PC-9 (cell line): ENCODE results near the gene PSMB7. TPM values are rescaled to one million over a fixed set of nuclear protein-coding genes. Genes with fewer than 3 reads are reported as not detected.

Experiments used
- BruUV-seq: library from RNA; stranded (reverse); fragments of 400-500 nt; replicated peaks from 2 replicates; lab custom pipeline; 2021; lab: Mats Ljungman, UMichigan
- CTCF ChIA-PET: fragments of 300-600 bp; sonication (Branson Sonifier 250); formaldehyde crosslinking; loops from one replicate; lab custom pipeline; 2022; ENCODE audit warnings: antibody characterized with exemption; lab: Charles Lee
- POLR2A ChIA-PET: fragments of 300-600 bp; sonication (Branson Sonifier 250); formaldehyde crosslinking; loops from one replicate; lab custom pipeline; 2022; ENCODE audit warnings: antibody characterized with exemption; ENCODE audit not compliant: unreplicated experiment; lab: Charles Lee
- DNase-seq, 2 experiments: peaks; one replicate each; pipeline versions ENCODE4 v3.0.0 to v3.0.0-alpha.2; 2015 to 2022; ENCODE audit warnings: mixed read lengths in 1 of 2
- H2AFZ ChIP-seq: fragments of 200-600 bp; sonication (generic); 2 replicates; pipeline ENCODE4 v1.8.1; 2017; ENCODE audit warnings: antibody characterized with exemption
- H3F3A ChIP-seq: fragments of 200-600 bp; sonication (generic); 2 replicates; pipeline ENCODE4 v1.8.1; 2017; ENCODE audit warnings: antibody characterized with exemption, mild to moderate bottlenecking, low read depth; ENCODE audit not compliant: insufficient read depth
- H3K27ac ChIP-seq: fragments of 200-600 bp; sonication (generic); 2 replicates; pipeline ENCODE4 v1.6.1; 2016; ENCODE audit warnings: mixed run types
- H3K27me3 ChIP-seq: fragments of 200-600 bp; sonication (generic); 2 replicates; pipeline ENCODE4 v1.6.1; 2016; ENCODE audit warnings: low read depth, mixed run types; ENCODE audit not compliant: insufficient read depth
- H3K36me3 ChIP-seq: fragments of 200-600 bp; sonication (generic); 2 replicates; pipeline ENCODE4 v1.6.1; 2016; ENCODE audit warnings: low read depth, mixed run types
- H3K4me1 ChIP-seq: fragments of 200-600 bp; sonication (generic); replicated peaks from 2 replicates; pipeline ENCODE4 v1.6.1; 2016; ENCODE audit warnings: mixed run types; ENCODE audit not compliant: insufficient read depth
- H3K4me2 ChIP-seq: fragments of 200-600 bp; sonication (generic); 2 replicates; pipeline ENCODE4 v1.6.1; 2017; ENCODE audit warnings: mixed run types
- H3K4me3 ChIP-seq: fragments of 200-600 bp; sonication (generic); 2 replicates; pipeline ENCODE4 v1.6.1; 2016; ENCODE audit warnings: mixed run types
- H3K79me2 ChIP-seq: fragments of 200-600 bp; sonication (generic); 2 replicates; pipeline ENCODE4 v1.6.1; 2017; ENCODE audit warnings: low read depth, mixed run types
- H3K9me2 ChIP-seq: fragments of 200-600 bp; sonication (generic); 2 replicates; pipeline ENCODE4 v1.8.1; 2017; ENCODE audit warnings: mild to moderate bottlenecking; ENCODE audit not compliant: insufficient read depth
- H3K9me3 ChIP-seq: fragments of 200-600 bp; sonication (generic); 2 replicates; pipeline ENCODE4 v1.8.1; 2016; ENCODE audit warnings: low read depth; ENCODE audit not compliant: insufficient read depth
- H4K20me1 ChIP-seq: fragments of 200-600 bp; sonication (generic); 2 replicates; pipeline ENCODE4 v1.8.1; 2017; ENCODE audit not compliant: insufficient read depth
- CTCF ChIP-seq: fragments of 200-600 bp; sonication (generic); conservative IDR thresholded peaks from 2 replicates; pipeline ENCODE4 v1.6.1; 2017; ENCODE audit warnings: mixed run types, antibody characterized with exemption, mild to moderate bottlenecking, moderate library complexity
- EZH2 ChIP-seq: fragments of 200-600 bp; sonication (generic); IDR thresholded peaks from 2 replicates; pipeline ENCODE4 v1.8.0; 2017; ENCODE audit warnings: antibody characterized with exemption, low read depth
- intact Hi-C: fragments of 100-400 bp; cut with micrococcal nuclease; formaldehyde crosslinking; loops from one replicate; pipeline ENCODE4 v1.10.0; 2022; ENCODE audit not compliant: unreplicated experiment
- total RNA-seq: library from RNA; stranded (reverse); gene quantifications from 2 replicates; pipeline ENCODE4 v1.2.3, GENCODE V29; 2021

The PSMB7 gene
- total RNA-seq, 1 experiment from 2014 or later: 359 TPM

GRCh38 chr9:124352616-124353015, 62.6 kb downstream of the PSMB7 start:
- Histone ChIP-seq H3K36me3 (peaks cover 15% of the 10 kb centered on the region; the same call in 1 of the 2 replicates), H3K4me2 (no peak overlapping the region), H3K27ac (no peak overlapping the region), H3K4me1 (no peaks in the 10 kb centered on the region), H3F3A (peaks cover 34% of the 10 kb centered on the region), H3K9me2 (no peaks in the 10 kb centered on the region), H4K20me1 (peaks cover 51% of the 10 kb centered on the region), H3K9me3 (no peaks in the 10 kb centered on the region), H3K27me3 (no peaks in the 10 kb centered on the region), H3K4me3 (no peak overlapping the region), H3K79me2 (peaks cover 13% of the 10 kb centered on the region), H2AFZ (no peak overlapping the region)
- ChIA-PET POLR2A (no interaction called here), CTCF (no interaction called here)
- DNase-seq: no peak
- TF ChIP-seq EZH2: no peak
- no peak for TF ChIP-seq CTCF
- no TSS peak for BruUV-seq
- intact Hi-C loops: no loop called here

- Histone ChIP-seq H3K27ac (no peak overlapping the region), H3K4me3 (no peak overlapping the region), H3K79me2 (0 out of 2 replicates have a peak, but pooled peaks cover 7% of the 10 kb centered on the region), H4K20me1 (peaks cover 43% of the 10 kb centered on the region), H3F3A (peaks cover 27% of the 10 kb centered on the region), H3K4me1 (no peaks in the 10 kb centered on the region), H3K9me2 (no peaks in the 10 kb centered on the region), H2AFZ (no peak overlapping the region), H3K4me2 (no peak overlapping the region), H3K9me3 (no peaks in the 10 kb centered on the region), H3K27me3 (no peaks in the 10 kb centered on the region), H3K36me3 (peaks cover 15% of the 10 kb centered on the region; the same call in 1 of the 2 replicates)
- no peak for TF ChIP-seq CTCF
- no peak for TF ChIP-seq EZH2
- ChIA-PET POLR2A (no interaction called here), CTCF (no interaction called here)
- DNase-seq: no peak
- intact Hi-C loops: no loop called here
- BruUV-seq: no TSS peak
These were observed 63.4 kb downstream of the PSMB7 start for GRCh38 chr9:124351672-124352468.

GRCh38 chr9:124350494-124351263, 64.6 kb downstream of the PSMB7 start:
- POLR2A ChIA-PET: no interaction called here
- intact Hi-C loops: no loop called here
- CTCF ChIA-PET: no interaction called here
- Histone ChIP-seq H3K27me3 (no peaks in the 10 kb centered on the region), H2AFZ (no peak overlapping the region), H3K9me2 (no peaks in the 10 kb centered on the region), H3K27ac (no peak overlapping the region), H3K36me3 (peaks cover 15% of the 10 kb centered on the region; the same call in 1 of the 2 replicates), H3F3A (peaks cover 26% of the 10 kb centered on the region), H3K4me1 (no peaks in the 10 kb centered on the region), H3K79me2 (0 out of 2 replicates have a peak, but pooled peaks cover 3% of the 10 kb centered on the region), H4K20me1 (peaks cover 31% of the 10 kb centered on the region), H3K4me2 (no peak overlapping the region), H3K4me3 (no peak overlapping the region), H3K9me3 (no peaks in the 10 kb centered on the region)
- TF ChIP-seq EZH2 (no peak), CTCF (no peak)
- no peak for DNase-seq
- BruUV-seq: no TSS peak
